GM18951 (cell line): Measurements from ENCODE around the gene KIF13A.

ENCODE experiments used
- POLR2A ChIP-seq: IDR thresholded peaks from 4 replicates; pipeline ENCODE4 v1.6.1; 2011; ENCODE audit warnings: mild to moderate bottlenecking; ENCODE audit not compliant: insufficient read length, insufficient read depth; ENCODE audit errors: extremely low read depth
- in situ Hi-C: fragments of 300-500 bp; cut with MboI; formaldehyde crosslinking; loops from one replicate; pipeline ENCODE4 v1.12.0; 2022; ENCODE audit warnings: low sequenced_read_pairs, mixed read lengths, inconsistent platforms; ENCODE audit not compliant: unreplicated experiment

KIF13A gene

DNA sequence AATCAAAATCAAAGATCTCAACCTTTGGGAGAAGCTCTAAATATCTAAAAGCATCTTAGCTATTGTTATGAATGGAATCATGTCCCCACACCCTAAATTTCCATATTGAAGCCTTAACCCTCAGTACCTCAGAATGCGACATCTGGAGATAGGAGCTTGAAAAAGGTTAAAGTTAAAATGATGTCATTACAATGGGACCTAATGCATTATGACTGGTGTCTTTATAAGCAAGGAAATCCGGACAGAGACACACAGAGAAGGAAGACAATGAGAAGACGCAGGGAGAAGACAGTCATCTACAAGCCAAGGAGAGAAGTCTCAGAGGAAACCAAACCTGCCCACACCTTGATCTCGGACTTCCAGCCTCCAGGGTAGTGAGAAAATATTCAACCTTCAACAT lies 46.1 kb downstream of the KIF13A start:
- TF ChIP-seq POLR2A = no peak
- in situ Hi-C loops = no loop called here

DNA sequence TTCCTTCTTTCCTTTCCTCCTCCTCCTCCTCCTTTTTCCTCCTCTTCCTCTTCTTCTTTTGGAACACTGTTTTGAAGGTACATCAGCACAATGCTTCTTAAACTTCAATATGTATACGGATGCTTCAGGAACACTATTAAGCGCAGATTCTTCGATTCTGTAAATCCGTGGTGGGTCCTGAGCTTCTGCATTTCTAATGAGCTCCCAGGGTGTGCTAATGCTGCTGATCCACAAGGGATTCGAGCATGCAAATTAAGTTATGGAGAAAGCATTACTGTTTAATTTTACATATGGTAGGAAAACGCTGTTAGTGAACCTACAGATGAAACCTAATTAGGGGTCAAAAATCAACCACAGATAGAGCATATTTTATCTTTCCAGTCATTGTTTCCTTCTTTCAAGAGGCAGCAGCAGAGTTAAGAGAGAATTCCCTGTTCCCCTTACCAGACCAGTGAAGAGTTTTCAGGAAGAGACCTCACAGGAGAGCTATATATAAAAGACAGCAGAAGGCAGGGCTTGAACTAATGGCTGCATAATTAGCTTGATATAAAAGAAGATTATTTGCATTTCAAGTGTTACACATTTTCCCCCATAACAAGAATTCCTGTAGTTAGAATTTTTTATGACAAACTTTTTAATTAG lies 47.2 kb downstream of the KIF13A start:
- in situ Hi-C loops = no loop called here
- no peak for TF ChIP-seq POLR2A

DNA sequence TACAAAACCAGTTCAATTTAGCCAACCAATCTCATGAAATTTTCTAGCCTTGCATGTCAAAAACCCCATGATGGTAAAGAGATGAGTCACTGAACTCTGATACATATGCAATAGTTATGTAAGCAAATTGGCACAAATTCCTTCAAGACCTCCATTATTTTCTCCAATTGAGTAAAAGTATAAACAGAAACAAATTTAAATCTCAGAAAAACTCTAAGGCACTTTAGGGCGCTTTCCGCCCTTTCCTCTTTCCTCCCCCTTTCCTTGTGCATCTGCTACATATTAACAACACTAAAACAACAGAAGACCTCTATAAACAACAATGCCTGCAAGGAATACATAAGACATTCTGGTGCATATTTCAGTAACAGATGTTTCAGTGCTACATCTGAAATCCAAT lies 48.5 kb downstream of the KIF13A start:
- no peak for TF ChIP-seq POLR2A
- in situ Hi-C loops = no loop called here

DNA sequence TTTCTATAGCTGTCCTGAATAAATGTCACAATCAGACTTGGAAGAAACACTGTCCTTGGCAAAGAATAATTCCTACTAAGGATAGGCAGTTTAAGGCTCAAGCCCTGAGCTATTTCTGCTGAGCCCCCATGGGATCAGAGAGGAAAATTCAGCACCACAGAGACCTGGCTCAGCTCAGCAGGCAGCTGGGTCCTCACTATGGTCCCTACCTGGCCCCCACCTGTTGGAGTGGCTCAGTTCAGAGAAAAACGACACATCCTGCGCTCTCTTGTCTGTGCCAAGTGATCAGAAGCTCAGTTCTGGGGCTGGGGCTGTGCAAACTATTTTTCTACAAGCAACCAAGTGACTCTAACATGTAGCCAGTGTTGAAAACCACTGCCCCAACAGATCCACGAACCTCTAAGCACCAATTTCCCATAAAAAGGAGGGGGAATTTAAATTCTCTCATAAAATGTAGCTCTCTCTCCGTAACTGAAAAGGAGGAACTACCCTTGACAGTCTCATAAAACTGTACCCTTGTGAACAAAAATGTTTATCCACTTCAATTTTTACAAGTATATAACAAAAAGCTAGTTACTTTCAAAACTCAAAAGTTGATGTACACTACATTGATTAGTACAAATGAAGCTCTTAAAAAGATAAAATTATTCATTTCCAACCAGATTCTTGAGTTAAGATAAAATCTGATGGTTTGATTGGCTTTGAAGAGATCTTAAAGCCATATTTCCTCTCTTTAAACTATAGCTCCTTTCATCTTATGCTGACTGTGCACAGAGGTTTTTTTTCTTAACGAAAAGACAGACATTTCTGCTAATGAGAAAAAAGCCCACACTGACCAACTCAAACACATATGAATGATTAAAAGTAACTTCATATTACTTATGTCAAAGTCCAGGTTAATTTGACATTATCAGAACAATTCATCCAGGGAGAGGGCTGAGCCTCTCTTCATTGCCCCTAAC lies 52.0 kb downstream of the KIF13A start:
- TF ChIP-seq POLR2A = no peak
- in situ Hi-C loops = no loop called here

DNA sequence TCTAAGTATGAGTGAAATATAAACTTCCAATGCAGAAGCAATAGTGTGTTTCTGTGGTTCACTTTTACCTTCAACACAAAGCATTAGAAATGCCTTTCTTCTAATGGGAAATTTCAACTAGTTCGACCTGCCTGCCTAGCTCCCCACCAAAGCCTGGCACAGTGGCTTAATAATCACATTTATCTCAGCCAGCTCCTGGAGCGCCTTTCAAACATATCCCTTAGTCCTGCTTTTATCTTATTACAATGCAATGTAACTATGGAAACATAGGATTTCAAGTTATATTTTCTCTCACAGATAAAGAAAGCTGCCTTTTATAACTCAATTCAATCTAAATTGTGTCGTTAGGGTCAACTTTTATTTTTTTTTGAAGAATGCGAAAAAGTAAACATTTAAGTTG lies 53.7 kb downstream of the KIF13A start:
- in situ Hi-C loops = no loop called here
- no peak for TF ChIP-seq POLR2A

DNA sequence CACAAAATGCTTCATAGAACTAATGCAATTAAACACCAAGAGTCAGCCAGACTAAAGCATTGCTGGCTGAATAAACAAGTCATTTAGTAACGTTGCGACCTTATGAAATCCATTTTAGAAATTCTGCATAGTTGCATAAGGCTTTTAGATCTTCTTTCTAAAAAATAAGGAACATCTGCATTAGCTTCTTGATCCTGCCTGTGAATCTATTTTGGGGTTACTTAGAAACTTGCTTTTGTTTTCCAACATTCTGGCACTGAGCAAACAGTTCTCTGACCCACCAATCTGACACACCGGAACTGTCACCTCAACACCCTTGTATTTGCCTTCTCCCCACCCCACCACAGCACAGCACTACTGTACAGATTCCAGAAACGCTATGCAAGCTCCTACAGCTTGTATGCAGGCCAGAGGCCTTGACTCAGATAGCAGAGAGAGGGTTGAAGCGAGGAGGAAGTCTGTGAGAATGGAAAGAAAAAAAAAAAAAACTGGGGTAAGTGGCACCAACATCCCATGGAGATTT lies 55.0 kb downstream of the KIF13A start:
- no peak for TF ChIP-seq POLR2A
- in situ Hi-C loops = no loop called here

DNA sequence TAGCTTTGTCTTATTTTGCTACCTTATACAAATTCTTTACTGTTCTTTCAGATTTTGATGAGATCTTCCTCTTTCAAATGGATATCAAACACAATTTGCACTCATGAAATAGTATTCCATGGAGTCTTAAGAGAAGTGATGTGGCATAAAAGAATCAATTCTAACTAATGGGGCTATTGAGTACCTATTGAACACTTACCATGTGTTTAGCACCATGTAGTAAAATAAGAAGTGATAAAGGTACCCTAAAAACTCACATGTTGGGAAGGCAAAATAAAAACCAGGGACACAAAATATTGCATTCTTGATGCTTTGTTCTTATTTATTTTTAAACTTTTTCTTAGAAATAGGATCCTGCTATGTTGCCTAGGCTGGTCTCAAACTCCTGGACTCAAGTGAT lies 56.2 kb downstream of the KIF13A start:
- in situ Hi-C loops = no loop called here
- no peak for TF ChIP-seq POLR2A

DNA sequence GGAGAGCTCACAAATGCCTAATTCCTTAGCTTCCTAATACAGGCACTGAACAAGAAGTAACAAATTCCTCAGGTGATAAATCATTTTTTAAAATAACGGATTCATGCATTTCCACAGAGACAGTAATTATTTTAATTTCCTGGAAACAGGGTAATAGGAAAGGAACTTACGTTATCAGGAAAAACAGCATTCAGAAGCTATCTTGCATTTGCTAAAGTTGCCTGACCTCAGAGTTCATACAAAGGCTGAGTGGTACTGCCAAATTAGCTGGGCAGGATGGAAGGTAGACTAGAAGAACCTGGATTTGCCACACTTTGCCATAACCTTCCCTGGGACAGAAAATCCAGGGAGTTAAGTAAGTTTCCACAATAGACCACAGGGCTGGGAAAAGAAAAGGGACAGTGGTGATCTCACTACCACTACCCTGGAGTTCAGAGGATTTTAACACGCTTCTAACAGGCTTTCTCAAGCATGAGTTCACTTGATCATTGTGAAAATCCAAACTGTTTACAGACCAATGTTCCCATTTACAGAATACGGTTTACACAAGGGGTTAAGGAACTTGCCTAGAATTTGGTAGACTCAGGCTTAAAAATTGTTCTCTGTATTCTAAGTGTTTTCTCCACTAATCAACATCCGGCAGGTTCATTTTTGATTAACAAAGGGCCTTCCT lies 57.0 kb downstream of the KIF13A start:
- in situ Hi-C loops = no loop called here
- TF ChIP-seq POLR2A = no peak

DNA sequence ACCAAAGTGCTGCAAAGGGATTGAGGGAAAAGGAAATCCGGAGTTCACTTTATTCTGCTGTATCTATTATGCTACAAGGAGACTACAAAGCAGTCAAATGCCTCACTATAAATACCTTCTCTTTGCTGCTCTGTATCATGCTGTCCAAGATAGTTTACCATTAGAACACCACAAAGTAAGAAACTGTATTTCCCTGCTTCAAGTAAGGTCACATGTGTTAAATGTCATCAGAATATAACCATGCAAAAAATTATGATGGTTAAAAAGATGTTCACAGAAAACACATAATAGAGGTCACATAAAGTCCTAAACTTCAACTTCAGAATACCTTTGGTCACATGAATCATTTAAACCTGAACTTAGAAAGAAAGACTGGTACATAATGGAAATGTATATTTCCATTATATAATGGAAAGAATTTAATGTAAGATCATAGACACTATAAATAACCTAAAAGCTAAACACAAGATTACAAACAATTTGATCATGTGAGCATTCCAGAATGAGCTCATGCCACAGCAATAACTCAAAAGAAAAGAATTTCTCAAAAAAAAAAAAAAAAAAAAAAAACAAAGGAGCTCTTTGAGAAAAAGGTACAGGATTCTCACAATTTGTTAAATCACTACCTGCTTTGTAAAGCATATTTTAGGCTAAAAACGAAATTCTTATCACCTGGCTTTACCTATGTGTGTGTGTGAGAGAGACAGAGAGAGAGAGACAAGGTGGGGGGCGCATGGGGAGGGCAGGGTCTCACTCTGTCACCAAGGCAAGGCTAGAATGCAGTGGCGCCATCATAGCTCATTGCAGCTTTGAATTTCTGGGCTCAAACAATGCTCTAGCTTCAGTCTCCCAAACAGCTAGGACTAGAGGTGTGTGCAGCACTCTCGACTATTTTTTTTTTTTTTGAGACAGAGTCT lies 58.7 kb downstream of the KIF13A start:
- no peak for TF ChIP-seq POLR2A
- in situ Hi-C loops = no loop called here

DNA sequence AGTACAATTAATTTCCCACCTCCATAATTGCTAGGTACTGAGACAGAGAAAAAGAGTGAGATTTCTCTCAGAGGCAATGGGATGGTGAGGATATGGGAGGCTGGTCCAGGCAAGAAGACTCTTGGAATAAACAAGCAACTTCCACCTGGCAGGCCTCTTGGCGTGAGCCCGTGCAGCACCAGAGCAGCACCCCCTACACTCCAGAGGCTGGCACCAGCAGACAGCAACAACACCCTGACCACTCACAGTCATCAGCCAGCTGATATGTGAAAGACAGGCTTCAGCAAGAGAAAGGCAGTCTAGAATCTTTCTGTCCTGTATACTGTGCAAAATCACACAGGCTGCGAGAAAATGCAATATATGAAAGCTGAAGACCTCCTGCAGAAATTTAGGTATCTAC lies 59.7 kb downstream of the KIF13A start:
- in situ Hi-C loops = no loop called here
- TF ChIP-seq POLR2A = no peak

DNA sequence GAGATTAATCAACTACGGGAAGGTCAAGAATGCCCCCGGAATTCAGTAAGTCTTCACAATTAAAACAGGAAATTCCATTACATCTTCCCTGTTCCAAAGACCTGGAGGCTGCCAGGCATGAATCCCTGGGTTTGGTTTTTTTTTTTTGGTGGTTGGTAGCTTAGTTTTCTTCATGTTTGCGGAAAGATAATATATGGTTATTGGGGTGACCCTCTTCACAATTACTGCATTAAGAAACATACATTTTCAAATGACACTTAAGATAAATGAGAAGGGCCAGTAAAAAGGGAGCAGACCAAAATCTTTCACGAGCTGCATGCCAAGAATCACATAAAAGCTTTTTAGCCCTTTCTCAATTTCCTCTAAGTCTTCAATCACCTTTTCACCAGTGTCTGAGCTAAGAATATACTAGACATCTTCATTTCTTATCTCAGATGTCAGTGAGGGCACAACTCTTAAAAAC lies 64.0 kb downstream of the KIF13A start:
- in situ Hi-C loops = no loop called here

DNA sequence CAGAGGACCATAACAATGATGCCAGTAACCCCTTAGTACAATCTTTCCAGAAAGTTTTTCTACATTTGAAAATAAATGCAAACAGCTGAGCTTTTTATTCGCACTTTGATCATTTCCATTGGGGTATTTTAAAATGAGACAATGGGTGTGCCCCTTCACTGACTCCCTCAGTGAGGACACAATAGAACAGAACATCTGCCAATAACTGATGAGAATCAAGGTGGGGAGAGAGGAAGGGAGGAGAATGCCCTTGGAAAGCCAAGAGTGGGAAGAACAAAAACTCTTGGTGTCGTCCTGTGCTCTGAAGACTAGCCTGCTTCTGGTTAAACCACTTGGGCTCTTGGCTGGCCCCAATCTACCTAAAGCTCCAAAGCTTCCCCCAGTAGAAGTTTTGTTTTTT lies 66.0 kb downstream of the KIF13A start:
- in situ Hi-C loops = no loop called here
- no peak for TF ChIP-seq POLR2A

More for the DNA sequence above, 64.0 kb downstream of the KIF13A start:
- TF ChIP-seq POLR2A = no peak
